Amniotic stem cell (primary cell): Measurements from ENCODE around the gene NEUROG2.

ENCODE experiments used
- DNase-seq: peaks from one replicate; lab custom pipeline; 2025; lab: John Stamatoyannopoulos, UW

Gene NEUROG2

GRCh38 chr4:112521123-112522023 lies 5.4 kb upstream of the NEUROG2 start:
- DNase-seq: no peak

- no peak for DNase-seq
Measured at GRCh38 chr4:112520598-112521122, 4.7 kb upstream of the NEUROG2 start.

GRCh38 chr4:112519689-112520597 lies 4.0 kb upstream of the NEUROG2 start:
- no peak for DNase-seq

DNA sequence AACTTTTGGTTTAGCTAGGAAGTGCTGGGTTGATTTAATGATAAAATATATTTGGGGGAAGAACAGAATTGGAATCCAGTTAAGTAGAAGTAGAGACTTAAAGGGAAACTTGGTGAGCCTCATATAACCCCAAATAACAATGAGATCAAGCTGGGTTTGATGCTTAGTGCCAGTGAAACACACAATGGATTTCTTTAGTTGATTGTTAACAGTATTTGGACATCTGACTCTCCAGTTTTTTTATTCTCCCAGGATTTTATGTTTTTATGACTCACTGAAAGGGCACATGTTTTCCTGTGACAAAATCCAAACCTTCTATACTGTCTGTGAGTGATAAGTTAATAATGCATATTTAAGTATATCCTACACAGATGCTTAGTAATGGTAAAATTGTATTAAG lies 2.7 kb upstream of the NEUROG2 start:
- no peak for DNase-seq

DNA sequence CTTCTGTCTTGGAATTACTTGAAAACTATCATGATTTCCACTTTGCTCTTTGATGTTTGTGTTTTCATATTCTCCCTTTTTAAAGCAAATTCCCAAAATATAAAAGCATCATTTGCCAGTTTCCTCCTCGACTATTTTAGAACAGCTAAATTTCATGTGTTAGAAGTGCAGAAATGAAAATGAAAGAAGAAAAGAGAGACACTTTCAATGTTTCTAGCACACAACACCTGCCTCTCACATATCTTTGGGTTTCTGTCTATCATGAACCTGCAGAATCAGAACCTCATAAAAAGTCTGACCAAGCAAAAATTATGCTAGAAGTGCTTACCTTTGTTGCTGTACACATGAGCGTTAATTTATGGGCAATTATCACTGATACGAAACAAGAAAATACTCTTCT lies 1.9 kb upstream of the NEUROG2 start:
- no peak for DNase-seq

DNA sequence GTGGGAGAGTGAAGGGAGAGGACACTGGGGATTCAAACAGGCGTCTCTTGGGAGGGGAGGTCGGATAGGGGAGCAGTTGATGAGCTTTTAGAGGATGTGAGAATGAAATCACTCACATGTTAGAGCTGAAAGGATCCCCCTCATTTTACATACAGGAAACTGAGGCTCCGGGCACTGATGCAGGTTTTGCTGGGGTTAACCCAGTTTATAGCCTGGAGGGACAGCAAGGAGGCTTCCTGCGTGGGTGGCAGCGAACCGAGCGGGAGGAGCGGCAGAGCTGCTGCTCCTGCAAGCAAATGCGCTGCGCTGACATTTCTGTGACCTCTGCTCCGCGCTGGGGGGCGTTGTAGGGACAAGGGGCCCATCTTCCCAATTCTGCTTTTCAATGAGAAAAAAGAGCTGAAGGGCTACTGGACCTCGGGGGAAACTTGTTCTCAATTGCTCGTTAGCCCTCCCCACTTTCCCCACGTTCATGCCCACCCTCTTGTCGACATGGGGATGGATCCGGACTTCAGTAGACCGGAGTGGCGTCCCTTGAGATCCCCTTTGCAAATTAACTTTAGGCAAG lies 1.2 kb upstream of the NEUROG2 start:
- no peak for DNase-seq

GRCh38 chr4:112516471-112517066 lies 589 bp upstream of the NEUROG2 start:
- DNase-seq: no peak

- no peak for DNase-seq
Measured at GRCh38 chr4:112515198-112516065, 548 bp downstream of the NEUROG2 start.

DNA sequence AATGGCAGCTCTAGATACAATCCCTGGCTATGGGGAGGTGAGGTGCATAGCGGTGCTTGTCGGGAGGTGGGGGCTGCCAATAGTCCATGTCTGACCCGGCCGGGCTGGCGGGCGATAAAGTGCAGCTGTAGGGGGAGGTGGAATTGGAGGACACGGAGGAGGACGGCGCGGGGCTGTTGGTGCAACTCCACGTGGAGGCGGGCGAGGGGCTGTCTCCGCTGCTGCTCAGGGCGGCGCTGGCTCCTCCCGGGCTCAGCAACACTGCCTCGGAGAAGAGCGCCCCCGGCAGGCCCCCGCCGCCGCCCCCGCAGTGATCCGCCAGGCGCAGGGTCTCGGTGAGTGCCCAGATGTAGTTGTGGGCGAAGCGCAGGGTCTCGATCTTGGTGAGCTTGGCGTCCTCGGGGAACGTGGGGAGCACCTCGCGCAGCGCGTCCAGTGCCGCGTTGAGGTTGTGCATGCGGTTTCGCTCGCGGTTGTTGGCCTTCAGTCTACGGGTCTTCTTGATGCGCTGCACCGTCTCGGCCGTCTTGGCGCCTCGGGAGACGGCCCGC lies 1.3 kb downstream of the NEUROG2 start:
- DNase-seq: no peak

- no peak for DNase-seq
Measured at GRCh38 chr4:112513971-112514646, 1.9 kb downstream of the NEUROG2 start.

DNA sequence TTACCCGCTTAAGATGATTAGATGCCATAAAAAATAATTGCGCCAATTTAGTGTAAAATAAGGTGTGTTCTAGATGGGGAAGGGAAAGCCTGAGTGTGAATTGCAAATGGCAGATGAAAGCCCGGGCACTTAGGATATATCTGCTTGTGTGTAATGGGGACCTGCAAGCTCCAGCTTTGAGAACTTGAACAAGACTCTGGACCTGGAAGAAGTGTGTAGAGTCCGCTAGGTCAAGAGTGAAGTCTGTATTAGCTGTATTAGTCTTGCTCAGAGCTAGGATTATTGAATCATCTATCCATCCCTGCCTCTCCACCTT lies 4.2 kb downstream of the NEUROG2 start:
- no peak for DNase-seq

DNA sequence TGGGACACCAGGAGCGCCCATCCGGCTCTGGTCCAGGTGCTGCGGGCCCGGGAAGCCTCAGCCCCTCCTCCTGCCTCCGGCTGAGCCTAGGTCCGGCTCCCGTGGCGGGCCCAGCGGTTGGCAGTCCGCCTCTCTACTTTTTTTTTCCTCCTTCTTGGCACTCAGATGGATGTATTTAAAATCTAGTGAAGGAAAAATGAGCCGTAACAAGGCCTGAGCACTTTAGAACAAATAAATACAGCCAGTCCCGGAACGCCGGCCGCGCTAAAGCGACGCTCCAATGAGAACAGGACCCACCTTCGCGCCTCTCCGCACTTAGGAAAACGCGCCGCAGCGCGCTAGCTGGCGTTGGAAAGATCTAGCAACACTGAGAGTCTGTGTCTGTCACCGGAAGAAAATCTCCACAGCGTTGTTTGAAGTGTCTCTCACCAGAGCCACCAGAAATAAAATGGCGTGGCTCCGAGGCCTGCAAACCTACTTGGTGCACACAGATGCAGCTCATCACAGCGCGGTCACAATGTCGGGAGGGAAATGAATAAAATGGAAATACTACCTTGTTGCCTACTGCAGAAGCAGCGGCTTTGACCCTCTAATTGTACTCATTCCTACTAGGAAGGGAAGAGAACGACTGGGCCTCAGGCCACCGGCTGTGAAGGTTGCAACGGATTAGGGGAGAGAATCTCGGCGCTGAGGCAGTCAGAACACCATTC lies 4.7 kb downstream of the NEUROG2 start:
- DNase-seq: no peak

DNA sequence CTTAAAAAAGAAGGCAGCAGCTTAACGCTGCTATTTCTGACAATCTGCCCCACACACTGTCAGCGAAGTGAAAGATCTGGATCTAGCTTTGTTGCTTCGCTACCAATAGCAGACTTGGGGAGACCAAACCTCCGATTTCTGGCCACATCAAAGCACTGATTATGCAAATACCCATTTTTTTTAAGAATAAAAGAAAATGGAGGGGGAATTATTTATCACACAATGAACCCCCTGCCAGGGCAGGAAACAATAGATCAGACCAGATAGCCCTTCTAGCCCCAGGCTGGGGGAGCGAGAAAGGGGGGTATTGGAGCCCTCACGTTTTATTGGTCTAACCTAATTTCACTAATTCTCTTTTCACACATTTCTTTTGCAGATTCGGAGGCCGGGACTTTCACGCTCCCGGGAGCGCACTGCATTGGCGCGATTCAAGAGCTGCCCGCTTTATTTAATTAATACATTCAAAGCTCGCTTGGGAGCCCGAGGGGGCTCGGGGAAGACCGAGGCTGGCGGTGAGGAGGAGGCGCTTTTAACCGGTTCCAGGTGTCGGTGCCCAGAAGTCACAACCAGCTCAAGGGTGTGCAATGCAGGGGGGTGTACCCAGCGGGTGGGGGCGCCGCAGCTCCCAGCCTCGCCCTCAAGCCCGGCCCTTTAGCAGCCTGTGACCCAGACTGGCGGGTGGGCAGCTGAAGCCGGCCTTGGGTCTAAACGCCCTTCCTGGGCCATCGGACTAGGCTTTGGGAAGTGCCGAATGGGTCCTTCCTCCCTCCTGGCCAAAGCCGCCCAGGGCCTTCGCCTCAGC lies 5.5 kb downstream of the NEUROG2 start:
- DNase-seq: no peak

GRCh38 chr4:112509243-112510141 lies 6.5 kb downstream of the NEUROG2 start:
- no peak for DNase-seq

DNA sequence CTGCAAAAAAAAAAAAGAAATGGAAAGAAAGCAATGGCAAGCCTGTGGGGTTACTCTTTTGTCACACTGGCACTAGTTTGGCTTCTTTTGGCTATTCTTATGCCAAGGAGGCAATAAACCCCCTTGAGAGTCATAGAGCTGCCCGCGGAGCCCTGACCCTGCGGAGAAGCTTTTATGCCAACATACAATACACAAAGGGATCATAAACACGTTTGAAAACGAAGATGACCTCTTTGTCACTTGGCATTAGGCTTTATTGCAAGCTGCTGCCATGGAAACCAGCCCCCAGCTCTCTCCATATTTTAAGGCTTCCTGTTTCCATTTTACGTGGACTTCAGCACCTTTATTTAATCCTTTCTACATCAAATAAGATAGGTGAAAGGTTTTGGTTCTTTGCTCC lies 7.6 kb downstream of the NEUROG2 start:
- no peak for DNase-seq

DNA sequence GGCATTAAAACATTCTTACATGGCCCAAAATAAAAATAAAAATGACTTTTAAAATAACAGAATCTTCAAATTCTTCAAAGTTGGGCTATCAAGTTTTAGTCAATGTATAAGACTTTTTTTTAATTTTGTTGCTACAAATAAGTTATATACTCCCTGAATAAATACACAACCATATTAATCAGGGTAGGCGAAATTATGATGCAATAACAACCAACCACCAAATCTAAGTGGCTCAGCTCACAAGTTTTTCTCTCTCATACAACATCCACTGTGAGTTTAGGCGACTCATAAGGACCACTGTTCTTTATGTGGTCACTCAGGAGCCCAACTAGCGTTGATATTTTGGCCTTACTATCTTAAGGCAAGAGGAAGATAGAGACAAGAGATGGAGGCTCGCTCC lies 11.2 kb downstream of the NEUROG2 start:
- no peak for DNase-seq

DNA sequence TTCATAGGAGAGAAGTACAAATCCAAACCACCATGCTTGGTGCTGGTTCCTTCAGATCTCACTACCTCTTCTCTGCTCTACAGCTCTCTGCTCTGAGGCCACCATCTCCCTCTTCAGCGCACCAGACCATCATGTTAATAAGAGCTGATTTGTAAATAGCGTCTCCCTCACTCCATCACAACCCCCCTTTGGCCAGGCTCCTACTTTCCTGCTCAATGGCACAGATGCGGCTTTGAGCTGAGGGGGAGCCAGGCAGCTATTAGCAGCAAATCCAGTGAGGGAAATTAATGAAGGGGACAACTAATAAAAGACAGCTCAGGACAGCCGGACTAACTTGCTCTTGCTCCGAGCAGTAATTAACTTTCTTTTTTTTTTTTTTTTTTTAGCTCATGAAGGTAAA lies 13.1 kb downstream of the NEUROG2 start:
- DNase-seq: no peak

DNA sequence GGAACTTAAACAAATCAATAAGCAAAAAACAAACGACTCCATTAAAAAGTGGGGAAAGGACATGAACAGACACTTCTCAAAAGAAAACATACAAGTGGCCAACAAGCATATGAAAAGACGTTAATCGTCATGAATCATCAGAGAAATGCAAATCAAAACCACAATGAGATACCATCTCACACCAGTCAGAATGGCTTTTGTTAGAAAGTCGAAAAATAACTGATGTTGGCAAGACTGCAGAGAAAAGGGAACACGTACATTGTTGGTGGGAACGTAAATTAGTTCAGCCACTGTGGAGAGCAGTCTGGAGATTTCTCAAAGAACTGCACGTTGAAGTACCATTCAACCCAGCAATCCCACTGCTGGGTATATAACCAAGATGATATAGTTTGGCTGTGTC lies 23.7 kb downstream of the NEUROG2 start:
- DNase-seq: no peak
